Fibroblast of lung (primary cell): ENCODE data around the gene MYL3. TPM values are rescaled to one million over a fixed set of nuclear protein-coding genes. Genes with fewer than 3 reads are reported as not detected.
"Not testable (repeated sequence)": the region's sequence is repeated elsewhere in the genome, so short reads cannot be mapped to it uniquely, and the experiment has no call there.

Experiments used
- DNase-seq, 2 donors: peaks; one replicate each; pipeline versions ENCODE4 v3.0.0 to v3.0.0-alpha.2; 2010; ENCODE audit warnings: low read depth in 2 of 2
- H2AFZ ChIP-seq: 2 replicates; pipeline ENCODE4 v1.5.1; 2012; ENCODE audit warnings: low read length, control low read depth, inconsistent platforms
- H3K27ac ChIP-seq: 2 replicates; pipeline ENCODE4 v1.5.1; 2011; ENCODE audit warnings: low read length, control low read depth; ENCODE audit not compliant: insufficient read depth
- H3K27me3 ChIP-seq: 2 replicates; pipeline ENCODE4 v1.5.1; 2011; ENCODE audit warnings: mild to moderate bottlenecking, low read length; ENCODE audit not compliant: control insufficient read depth, insufficient read depth
- H3K36me3 ChIP-seq: 2 replicates; pipeline ENCODE4 v1.5.1; 2011; ENCODE audit warnings: low read length; ENCODE audit not compliant: control insufficient read depth, insufficient read depth
- H3K4me1 ChIP-seq: 2 replicates; pipeline ENCODE4 v1.5.1; 2011; ENCODE audit warnings: low read length; ENCODE audit not compliant: control insufficient read depth, insufficient read depth; ENCODE audit errors: extremely low read depth
- H3K4me2 ChIP-seq: 2 replicates; pipeline ENCODE4 v1.5.1; 2011; ENCODE audit warnings: low read length, control low read depth; ENCODE audit not compliant: insufficient read depth; ENCODE audit errors: extremely low read depth
- H3K4me3 ChIP-seq, 4 experiments: fragments of 200-600 bp in 1 of 4; sonication (generic) in 1 of 4; replicated peaks in 1 of 4; 2 replicates each; pipeline ENCODE4 v1.5.1; 2011 to 2016; ENCODE audit warnings: low read length in 4 of 4, low read depth in 3 of 4, mild to moderate bottlenecking in 3 of 4, control low read depth in 2 of 4, inconsistent platforms in 1 of 4, mixed read lengths in 1 of 4; ENCODE audit not compliant: insufficient read depth in 1 of 4; ENCODE audit errors: control extremely low read depth in 1 of 4
- H3K79me2 ChIP-seq: 2 replicates; pipeline ENCODE4 v1.5.1; 2012; ENCODE audit warnings: mild to moderate bottlenecking, low read length, inconsistent platforms; ENCODE audit not compliant: control insufficient read depth, insufficient read depth
- H3K9ac ChIP-seq: 2 replicates; pipeline ENCODE4 v1.5.1; 2011; ENCODE audit warnings: mild to moderate bottlenecking, low read length, control low read depth; ENCODE audit not compliant: insufficient read depth
- H3K9me3 ChIP-seq: 2 replicates; pipeline ENCODE4 v1.5.1; 2012; ENCODE audit warnings: low read depth, low read length; ENCODE audit not compliant: control insufficient read depth, insufficient read depth
- H4K20me1 ChIP-seq: 2 replicates; pipeline ENCODE4 v1.5.1; 2011; ENCODE audit warnings: low read length; ENCODE audit not compliant: control insufficient read depth, insufficient read depth; ENCODE audit errors: extremely low read depth
- CTCF ChIP-seq, 2 donors: IDR thresholded peaks in 1 of 2; conservative IDR thresholded peaks in 1 of 2; 1 replicate in 1 of 2; 2 replicates in 1 of 2; pipeline ENCODE4 v1.5.1; 2011 to 2012; ENCODE audit warnings: low read length in 2 of 2, control low read depth in 1 of 2, inconsistent platforms in 1 of 2, low read depth in 1 of 2, mild to moderate bottlenecking in 1 of 2
- EZH2 ChIP-seq: IDR thresholded peaks from 2 replicates; pipeline ENCODE4 v1.5.1; 2012; ENCODE audit warnings: low read length, control low read depth, mild to moderate bottlenecking; ENCODE audit errors: missing control alignments
- polyA minus RNA-seq: library from RNA; depleted of rRNA, polyadenylated mRNA; stranded (reverse); fragments of >200 nt; gene quantifications from 2 replicates; pipeline ENCODE4 v1.2.3, GENCODE V29; 2011; ENCODE audit warnings: low replicate concordance
- polyA plus RNA-seq, 2 donors: library from polyadenylated mRNA; depleted of rRNA in 1 of 2; stranded (reverse) in 1 of 2; unstranded in 1 of 2; fragments of >200 nt; gene quantifications; 2 replicates each; pipeline ENCODE4 v1.2.1, GENCODE V29; 2011 to 2012; ENCODE audit warnings: missing spikeins in 1 of 2
- total RNA-seq: library from RNA; depleted of rRNA; stranded (reverse); fragments of >200 nt; gene quantifications from 2 replicates; pipeline ENCODE4 v1.2.1, GENCODE V29; 2014

MYL3 gene
- total RNA-seq (0.50 and 0.51 TPM in 2 replicates), polyA plus RNA-seq (0.67 TPM in 1 of 2 replicates, not detected in the other), polyA minus RNA-seq (not detected in 2 replicates)
- polyA plus RNA-seq (2012), result 0.52 TPM in 1 of 2 replicates, not detected in the other

- Histone ChIP-seq H3K9me3 (no peaks in the 10 kb centered on the region), H3K27me3 (peaks cover 8% of the 10 kb centered on the region), H4K20me1 (no peaks in the 10 kb centered on the region), H3K36me3 (no peaks in the 10 kb centered on the region), H3K4me1 (peaks cover 3% of the 10 kb centered on the region), H3K27ac (no peak within 1 kb of the TSS), H3K9ac (no peak within 1 kb of the TSS), H3K4me3 (no peak within 1 kb of the TSS), H2AFZ (no peak within 1 kb of the TSS), H3K79me2 (no peaks in the 10 kb centered on the region), H3K4me2 (no peak within 1 kb of the TSS)
- DNase-seq, result no peak
- TF ChIP-seq CTCF (conservative IDR thresholded peaks at IDR 0.05 in 1 of 2, IDR thresholded peaks at IDR 0.05 in 1 of 2; ENCODE audit: low read depth in 1 of 2, low read length in 2 of 2), result no peak
- TF ChIP-seq EZH2, result no peak
Observed at GRCh38 chr3:46863261-46863782, at the start of gene MYL3. Gene MYL3, minus strand, starts transcription at chr3:46863444. Its CDS starts 54 bp downstream, at chr3:46863390.

- Histone ChIP-seq H4K20me1 (no peaks in the 10 kb centered on the region), H3K9ac (no peak overlapping the region)
- DNase-seq, result no peak
Observed at GRCh38 chr3:46912986-46913385, 49.7 kb upstream of the MYL3 start.

GRCh38 chr3:46910914-46911313 lies 47.7 kb upstream of the MYL3 start:
- peaks cover 14% of the 10 kb centered on the region for H3K4me1 ChIP-seq
- H3K36me3 ChIP-seq, H3K9ac ChIP-seq, H3K27me3 ChIP-seq, H3K4me2 ChIP-seq, H2AFZ ChIP-seq, H3K9me3 ChIP-seq, DNase-seq, H3K79me2 ChIP-seq, H3K27ac ChIP-seq, H3K4me3 ChIP-seq, H4K20me1 ChIP-seq: not testable (repeated sequence)

More at GRCh38 chr3:46912986-46913385, 49.7 kb upstream of the MYL3 start:
- Histone ChIP-seq H3K9me3 (peaks cover under 1% of the 10 kb centered on the region), H3K79me2 (no peaks in the 10 kb centered on the region), H3K4me1 (peaks cover 14% of the 10 kb centered on the region), H3K4me3 (no peak overlapping the region), H2AFZ (no peak overlapping the region), H3K27me3 (no peaks in the 10 kb centered on the region), H3K36me3 (peaks cover 2% of the 10 kb centered on the region), H3K4me2 (no peak overlapping the region), H3K27ac (no peak overlapping the region)
- TF ChIP-seq CTCF (conservative IDR thresholded peaks at IDR 0.05 in 1 of 2, IDR thresholded peaks at IDR 0.05 in 1 of 2; ENCODE audit: low read depth in 1 of 2, low read length in 2 of 2) (no peak), EZH2 (no peak)
